Left ventricle myocardium inferior (tissue), 1 donor: Measurements from ENCODE around the gene RFTN2. TPM values are rescaled to one million over a fixed set of nuclear protein-coding genes. Genes with fewer than 3 reads are reported as not detected.
A peak's percentile ranks its signal among the peaks of the same experiment; 100 is the strongest.

Experiments
- DNase-seq: peaks from one replicate; pipeline ENCODE4 v3.0.0-alpha.2; 2020
- H3K27ac ChIP-seq: fragments of 200-600 bp; replicated peaks from 2 replicates; pipeline ENCODE4 v1.8.0; 2021
- H3K27me3 ChIP-seq: fragments of 200-600 bp; 2 replicates; pipeline ENCODE4 v1.8.0; 2021; ENCODE audit warnings: low read depth
- H3K36me3 ChIP-seq: fragments of 200-600 bp; 2 replicates; pipeline ENCODE4 v1.8.0; 2021
- H3K4me1 ChIP-seq: fragments of 200-600 bp; 2 replicates; pipeline ENCODE4 v1.8.0; 2021
- H3K4me3 ChIP-seq: fragments of 200-600 bp; 2 replicates; pipeline ENCODE4 v1.8.0; 2021; ENCODE audit warnings: mild to moderate bottlenecking, moderate library complexity
- H3K9me3 ChIP-seq: fragments of 200-600 bp; replicated peaks from 2 replicates; pipeline ENCODE4 v1.8.0; 2021
- CTCF ChIP-seq: fragments of 200-600 bp; IDR thresholded peaks from 2 replicates; pipeline ENCODE4 v1.8.0; 2021; ENCODE audit warnings: antibody characterized with exemption, mild to moderate bottlenecking, borderline replicate concordance
- intact Hi-C: fragments of 100-400 bp; cut with micrococcal nuclease; formaldehyde crosslinking; loops from one replicate; pipeline ENCODE4 v1.11.0; 2022
- total RNA-seq: library from RNA; stranded (reverse); fragmentation: NEBNext Ultra II Directional; extraction: Animal tissue kit (Norgen Biotek cat#: 25700); gene quantifications from one replicate; pipeline ENCODE4 v1.2.1, GENCODE V29; 2021
- donor health status: DM: no; HTN: yes; CAD: no; lungs with severe emphysema.

RFTN2 gene
- total RNA-seq, 1 donor from 2014 or later: 5.6 TPM

GRCh38 chr2:197577446-197577845 lies 97.9 kb downstream of the RFTN2 start:
- H3K4me3 ChIP-seq: no peak overlapping the region
- TF ChIP-seq CTCF: no peak
- H3K27me3 ChIP-seq: no peaks in the 10 kb centered on the region
- peak overlapping the region; percentile 31 for H3K27ac ChIP-seq
- H3K9me3 ChIP-seq: peaks cover 12% of the 10 kb centered on the region
- no peak for DNase-seq
- H3K36me3 ChIP-seq: peaks cover 8% of the 10 kb centered on the region
- intact Hi-C loops: no loop called here
- peaks cover 11% of the 10 kb centered on the region for H3K4me1 ChIP-seq

- Histone ChIP-seq H3K9me3 (peaks cover 12% of the 10 kb centered on the region), H3K27ac (peak overlapping the region; percentile 31), H3K4me3 (no peak overlapping the region), H3K4me1 (peaks cover 19% of the 10 kb centered on the region), H3K27me3 (no peaks in the 10 kb centered on the region), H3K36me3 (peaks cover 8% of the 10 kb centered on the region)
- no peak for TF ChIP-seq CTCF
- intact Hi-C loops: no loop called here
- DNase-seq: no peak
Observed at GRCh38 chr2:197576631-197577030, 98.8 kb downstream of the RFTN2 start.

GRCh38 chr2:197575987-197576386 lies 99.4 kb downstream of the RFTN2 start:
- no peak for DNase-seq
- no peak overlapping the region for H3K4me3 ChIP-seq
- intact Hi-C loops: no loop called here
- H3K27ac ChIP-seq: peak overlapping the region; percentile 4
- H3K27me3 ChIP-seq: no peaks in the 10 kb centered on the region
- peaks cover 8% of the 10 kb centered on the region for H3K36me3 ChIP-seq
- peaks cover 12% of the 10 kb centered on the region for H3K9me3 ChIP-seq
- peaks cover 20% of the 10 kb centered on the region for H3K4me1 ChIP-seq
- TF ChIP-seq CTCF: no peak

GRCh38 chr2:197573608-197574007 lies 101.8 kb downstream of the RFTN2 start:
- TF ChIP-seq CTCF: no peak
- Histone ChIP-seq H3K27ac (no peak overlapping the region), H3K4me1 (peaks cover 20% of the 10 kb centered on the region), H3K4me3 (no peak overlapping the region), H3K36me3 (peaks cover 8% of the 10 kb centered on the region), H3K9me3 (peaks cover 12% of the 10 kb centered on the region), H3K27me3 (no peaks in the 10 kb centered on the region)
- intact Hi-C loops: no loop called here
- DNase-seq: no peak

- Histone ChIP-seq H3K4me3 (no peak overlapping the region), H3K36me3 (peaks cover 12% of the 10 kb centered on the region), H3K27ac (peak overlapping the region; percentile 50), H3K9me3 (peaks cover 12% of the 10 kb centered on the region), H3K27me3 (no peaks in the 10 kb centered on the region), H3K4me1 (peaks cover 10% of the 10 kb centered on the region)
- no peak for TF ChIP-seq CTCF
- DNase-seq: no peak
- intact Hi-C loops: no loop called here
Observed at GRCh38 chr2:197571627-197572271, 103.6 kb downstream of the RFTN2 start.
